ENCODE results near the gene CLDN6. TPM values are rescaled to one million over a fixed set of nuclear protein-coding genes. Genes with fewer than 3 reads are reported as not detected.

The CLDN6 gene
- total and polyA plus RNA-seq, 2 of the 13 experiments (the other 11 are each of a cell fraction or from before 2014, with no cell fraction given), result 5.9 to 7.6 TPM

- TF ChIP-seq ZNF468 (CRISPR knock-in tag; IDR thresholded peaks at IDR 0.05), result no peak
- no peak for TF ChIP-seq IRF9 (CRISPR knock-in tag; IDR thresholded peaks at IDR 0.05; ENCODE audit: borderline replicate concordance)
- TF ChIP-seq, protein P1, sequence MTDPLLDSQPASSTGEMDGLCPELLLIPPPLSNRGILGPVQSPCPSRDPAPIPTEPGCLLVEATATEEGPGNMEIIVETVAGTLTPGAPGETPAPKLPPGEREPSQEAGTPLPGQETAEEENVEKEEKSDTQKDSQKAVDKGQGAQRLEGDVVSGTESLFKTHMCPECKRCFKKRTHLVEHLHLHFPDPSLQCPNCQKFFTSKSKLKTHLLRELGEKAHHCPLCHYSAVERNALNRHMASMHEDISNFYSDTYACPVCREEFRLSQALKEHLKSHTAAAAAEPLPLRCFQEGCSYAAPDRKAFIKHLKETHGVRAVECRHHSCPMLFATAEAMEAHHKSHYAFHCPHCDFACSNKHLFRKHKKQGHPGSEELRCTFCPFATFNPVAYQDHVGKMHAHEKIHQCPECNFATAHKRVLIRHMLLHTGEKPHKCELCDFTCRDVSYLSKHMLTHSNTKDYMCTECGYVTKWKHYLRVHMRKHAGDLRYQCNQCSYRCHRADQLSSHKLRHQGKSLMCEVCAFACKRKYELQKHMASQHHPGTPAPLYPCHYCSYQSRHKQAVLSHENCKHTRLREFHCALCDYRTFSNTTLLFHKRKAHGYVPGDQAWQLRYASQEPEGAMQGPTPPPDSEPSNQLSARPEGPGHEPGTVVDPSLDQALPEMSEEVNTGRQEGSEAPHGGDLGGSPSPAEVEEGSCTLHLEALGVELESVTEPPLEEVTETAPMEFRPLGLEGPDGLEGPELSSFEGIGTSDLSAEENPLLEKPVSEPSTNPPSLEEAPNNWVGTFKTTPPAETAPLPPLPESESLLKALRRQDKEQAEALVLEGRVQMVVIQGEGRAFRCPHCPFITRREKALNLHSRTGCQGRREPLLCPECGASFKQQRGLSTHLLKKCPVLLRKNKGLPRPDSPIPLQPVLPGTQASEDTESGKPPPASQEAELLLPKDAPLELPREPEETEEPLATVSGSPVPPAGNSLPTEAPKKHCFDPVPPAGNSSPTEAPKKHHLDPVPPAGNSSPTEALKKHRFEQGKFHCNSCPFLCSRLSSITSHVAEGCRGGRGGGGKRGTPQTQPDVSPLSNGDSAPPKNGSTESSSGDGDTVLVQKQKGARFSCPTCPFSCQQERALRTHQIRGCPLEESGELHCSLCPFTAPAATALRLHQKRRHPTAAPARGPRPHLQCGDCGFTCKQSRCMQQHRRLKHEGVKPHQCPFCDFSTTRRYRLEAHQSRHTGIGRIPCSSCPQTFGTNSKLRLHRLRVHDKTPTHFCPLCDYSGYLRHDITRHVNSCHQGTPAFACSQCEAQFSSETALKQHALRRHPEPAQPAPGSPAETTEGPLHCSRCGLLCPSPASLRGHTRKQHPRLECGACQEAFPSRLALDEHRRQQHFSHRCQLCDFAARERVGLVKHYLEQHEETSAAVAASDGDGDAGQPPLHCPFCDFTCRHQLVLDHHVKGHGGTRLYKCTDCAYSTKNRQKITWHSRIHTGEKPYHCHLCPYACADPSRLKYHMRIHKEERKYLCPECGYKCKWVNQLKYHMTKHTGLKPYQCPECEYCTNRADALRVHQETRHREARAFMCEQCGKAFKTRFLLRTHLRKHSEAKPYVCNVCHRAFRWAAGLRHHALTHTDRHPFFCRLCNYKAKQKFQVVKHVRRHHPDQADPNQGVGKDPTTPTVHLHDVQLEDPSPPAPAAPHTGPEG (CRISPR knock-in tag; IDR thresholded peaks at IDR 0.05), result no peak
- TF ChIP-seq ZNF670 (CRISPR knock-in tag; IDR thresholded peaks at IDR 0.05; ENCODE audit: borderline replicate concordance), result no peak
- TF ChIP-seq POLR2AphosphoS5 (IDR thresholded peaks at IDR 0.05; ENCODE audit: low read depth, low read length), result no peak
- no peak for TF ChIP-seq ZNF749 (CRISPR knock-in tag; IDR thresholded peaks at IDR 0.05; ENCODE audit: borderline replicate concordance)
- no peak for TF ChIP-seq MIER2 (CRISPR knock-in tag; IDR thresholded peaks at IDR 0.05)
- no peak for TF ChIP-seq NFKBIZ (CRISPR knock-in tag; IDR thresholded peaks at IDR 0.05)
- TF ChIP-seq ZNF674 (CRISPR knock-in tag; IDR thresholded peaks at IDR 0.05; ENCODE audit: low read depth), result no peak
- TF ChIP-seq ONECUT2 (CRISPR knock-in tag; IDR thresholded peaks at IDR 0.05), result no peak
- TF ChIP-seq ATRX (CRISPR knock-in tag; IDR thresholded peaks at IDR 0.05; ENCODE audit: borderline replicate concordance), result no peak
- TF ChIP-seq EEA1 (CRISPR knock-in tag; IDR thresholded peaks at IDR 0.05; ENCODE audit: borderline replicate concordance), result no peak
- no peak for TF ChIP-seq ZNF530 (CRISPR knock-in tag; IDR thresholded peaks at IDR 0.05; ENCODE audit: low read depth)
- TF ChIP-seq ZNF761 (CRISPR knock-in tag; conservative IDR thresholded peaks at IDR 0.05), result no peak
- no peak for TF ChIP-seq ZNF280D (CRISPR knock-in tag; IDR thresholded peaks at IDR 0.05)
- TF ChIP-seq, protein P2, sequence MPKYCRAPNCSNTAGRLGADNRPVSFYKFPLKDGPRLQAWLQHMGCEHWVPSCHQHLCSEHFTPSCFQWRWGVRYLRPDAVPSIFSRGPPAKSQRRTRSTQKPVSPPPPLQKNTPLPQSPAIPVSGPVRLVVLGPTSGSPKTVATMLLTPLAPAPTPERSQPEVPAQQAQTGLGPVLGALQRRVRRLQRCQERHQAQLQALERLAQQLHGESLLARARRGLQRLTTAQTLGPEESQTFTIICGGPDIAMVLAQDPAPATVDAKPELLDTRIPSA (CRISPR knock-in tag; IDR thresholded peaks at IDR 0.05; ENCODE audit: borderline replicate concordance), result no peak
These were observed 10.2 kb upstream of the CLDN6 start (continued) for GRCh38 chr16:3027983-3028715.
